Left lung (tissue), 10 donors: Measurements from ENCODE around the gene ZBTB46. TPM values are rescaled to one million over a fixed set of nuclear protein-coding genes. Genes with fewer than 3 reads are reported as not detected.

ENCODE experiments used
- ATAC-seq: fragments of 200-7000 bp; cut with Tn5 transposase; one replicate; pipeline ENCODE4 v1.9.1; 2020; ENCODE audit warnings: moderate library complexity
- DNase-seq, 4 donors: peaks; one replicate each; pipeline ENCODE4 v3.0.0-alpha.2; 2013 to 2020
- H3K27ac ChIP-seq, 2 donors: fragments of 200-600 bp; sonication (generic) in 1 of 2; one replicate each; pipeline versions ENCODE4 v1.5.0 to v1.8.0; 2020 to 2021
- H3K27me3 ChIP-seq, 2 donors: fragments of 200-600 bp; sonication (generic) in 1 of 2; one replicate each; pipeline versions ENCODE4 v1.5.0 to v1.8.0; 2020 to 2021
- H3K36me3 ChIP-seq, 2 donors: fragments of 200-600 bp; sonication (generic) in 1 of 2; one replicate each; pipeline versions ENCODE4 v1.5.0 to v1.8.0; 2020 to 2021
- H3K4me1 ChIP-seq, 2 donors: fragments of 200-600 bp; one replicate each; pipeline ENCODE4 v1.8.0; 2021
- H3K4me3 ChIP-seq, 2 donors: fragments of 200-600 bp; sonication (generic) in 1 of 2; one replicate each; pipeline versions ENCODE4 v1.5.0 to v1.8.0; 2020 to 2021; ENCODE audit warnings: mild to moderate bottlenecking in 1 of 2
- H3K9me3 ChIP-seq, 2 donors: fragments of 200-600 bp; sonication (generic) in 1 of 2; one replicate each; pipeline versions ENCODE4 v1.5.0 to v1.8.0; 2020 to 2021
- intact Hi-C, 2 donors: fragments of 100-400 bp; cut with DNase I; formaldehyde crosslinking; loops; one replicate each; pipeline versions ENCODE4 v1.11.2 to v1.14.2; 2022
- polyA plus RNA-seq, 6 donors: library from polyadenylated mRNA; unstranded; fragments of 120-200 nt; gene quantifications; one replicate each; pipeline ENCODE4 v1.2.1, GENCODE V29; 2013; ENCODE audit not compliant: insufficient read length in 6 of 6
- total RNA-seq, 2 donors: library from RNA; stranded (reverse); fragmentation: NEBNext Ultra II Directional; extraction: Animal tissue kit (Norgen Biotek cat#: 25700); gene quantifications; one replicate each; pipeline ENCODE4 v1.2.1, GENCODE V29; 2021
- TF ChIP-seq, protein P1 (sequence below), 2 donors: fragments of 200-600 bp; sonication (generic) in 1 of 2; IDR thresholded peaks; one replicate each; pipeline versions ENCODE4 v1.5.0 to v1.8.0; 2021; ENCODE audit warnings: antibody characterized with exemption in 2 of 2
- donor health status: DM: no; HTN: yes; CAD: no.
- donor health status: DM: no; HTN: no; CAD: no.

ZBTB46 gene
- total and polyA plus RNA-seq, 8 donors = 9.2 to 16.3 (median 11.7) TPM

DNA sequence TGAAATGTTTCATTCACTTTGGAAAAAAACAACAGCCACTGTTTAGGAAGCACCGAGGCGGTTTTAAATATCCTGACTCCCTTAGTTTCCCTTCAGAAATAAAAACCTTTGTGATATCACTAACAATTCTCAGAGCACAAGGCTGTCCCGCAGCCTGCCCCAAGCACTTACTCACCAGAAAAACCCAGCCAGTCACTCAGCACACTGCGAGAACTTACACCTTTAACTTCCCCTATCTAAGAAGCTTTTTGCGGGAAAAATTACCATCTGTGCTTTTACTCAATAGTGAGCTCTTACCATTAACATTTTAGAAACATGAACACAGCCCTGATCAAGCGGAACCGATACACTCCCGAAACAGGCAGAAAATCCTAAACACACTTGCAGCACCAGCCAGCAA, 9.3 kb downstream of the ZBTB46 start:
- Histone ChIP-seq H3K4me1 (no peaks in the 10 kb centered on the region), H3K9me3 (no peaks in the 10 kb centered on the region), H3K36me3 (no peaks in the 10 kb centered on the region), H3K27ac (no peak overlapping the region), H3K4me3 (no peak overlapping the region), H3K27me3 (no peaks in the 10 kb centered on the region)
- TF ChIP-seq, protein P1, sequence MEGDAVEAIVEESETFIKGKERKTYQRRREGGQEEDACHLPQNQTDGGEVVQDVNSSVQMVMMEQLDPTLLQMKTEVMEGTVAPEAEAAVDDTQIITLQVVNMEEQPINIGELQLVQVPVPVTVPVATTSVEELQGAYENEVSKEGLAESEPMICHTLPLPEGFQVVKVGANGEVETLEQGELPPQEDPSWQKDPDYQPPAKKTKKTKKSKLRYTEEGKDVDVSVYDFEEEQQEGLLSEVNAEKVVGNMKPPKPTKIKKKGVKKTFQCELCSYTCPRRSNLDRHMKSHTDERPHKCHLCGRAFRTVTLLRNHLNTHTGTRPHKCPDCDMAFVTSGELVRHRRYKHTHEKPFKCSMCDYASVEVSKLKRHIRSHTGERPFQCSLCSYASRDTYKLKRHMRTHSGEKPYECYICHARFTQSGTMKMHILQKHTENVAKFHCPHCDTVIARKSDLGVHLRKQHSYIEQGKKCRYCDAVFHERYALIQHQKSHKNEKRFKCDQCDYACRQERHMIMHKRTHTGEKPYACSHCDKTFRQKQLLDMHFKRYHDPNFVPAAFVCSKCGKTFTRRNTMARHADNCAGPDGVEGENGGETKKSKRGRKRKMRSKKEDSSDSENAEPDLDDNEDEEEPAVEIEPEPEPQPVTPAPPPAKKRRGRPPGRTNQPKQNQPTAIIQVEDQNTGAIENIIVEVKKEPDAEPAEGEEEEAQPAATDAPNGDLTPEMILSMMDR (IDR thresholded peaks at IDR 0.05) = no peak
- intact Hi-C loops = no loop called here
- ATAC-seq (no peak), DNase-seq (no peak)

DNA sequence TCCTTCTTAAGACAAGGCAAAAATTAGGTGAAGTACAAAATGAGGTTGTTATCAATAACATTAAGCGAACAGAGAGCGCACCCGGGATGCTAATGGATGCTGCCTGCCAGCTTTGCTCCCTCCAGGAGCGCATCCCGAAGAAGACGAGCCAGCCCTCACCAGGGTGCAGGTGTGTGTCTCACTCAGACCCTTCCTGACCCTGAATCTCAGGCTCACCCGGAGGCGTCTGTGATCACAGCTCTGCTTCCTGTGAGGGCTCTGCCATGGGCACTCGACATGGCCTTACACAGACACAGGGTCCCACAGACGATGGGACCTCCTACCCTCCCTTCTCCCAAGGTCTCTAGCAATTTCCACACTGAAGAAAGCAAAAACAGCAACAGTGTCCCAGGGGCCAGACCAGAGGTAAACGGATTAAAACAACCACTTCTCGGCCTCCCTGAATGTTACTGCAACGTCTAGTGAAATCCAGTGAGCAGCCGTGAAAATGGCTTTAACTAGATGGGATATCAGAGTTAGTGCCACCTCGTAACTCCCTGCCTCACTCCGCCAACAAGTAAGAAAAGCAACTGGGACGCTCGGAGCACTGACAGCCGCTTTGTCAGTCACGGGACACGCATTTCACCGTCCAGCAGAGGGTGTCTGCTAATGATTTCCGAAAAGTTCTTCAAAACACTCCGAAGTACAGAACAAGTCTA, 11.7 kb downstream of the ZBTB46 start:
- Histone ChIP-seq H3K27ac (no peak overlapping the region), H3K9me3 (no peaks in the 10 kb centered on the region), H3K4me3 (no peak overlapping the region), H3K4me1 (no peaks in the 10 kb centered on the region), H3K27me3 (no peaks in the 10 kb centered on the region), H3K36me3 (no peaks in the 10 kb centered on the region)
- intact Hi-C loops = no loop called here
- TF ChIP-seq, protein P1 (IDR thresholded peaks at IDR 0.05) = no peak
- peak; percentile 43 for ATAC-seq
- no peak for DNase-seq

DNA sequence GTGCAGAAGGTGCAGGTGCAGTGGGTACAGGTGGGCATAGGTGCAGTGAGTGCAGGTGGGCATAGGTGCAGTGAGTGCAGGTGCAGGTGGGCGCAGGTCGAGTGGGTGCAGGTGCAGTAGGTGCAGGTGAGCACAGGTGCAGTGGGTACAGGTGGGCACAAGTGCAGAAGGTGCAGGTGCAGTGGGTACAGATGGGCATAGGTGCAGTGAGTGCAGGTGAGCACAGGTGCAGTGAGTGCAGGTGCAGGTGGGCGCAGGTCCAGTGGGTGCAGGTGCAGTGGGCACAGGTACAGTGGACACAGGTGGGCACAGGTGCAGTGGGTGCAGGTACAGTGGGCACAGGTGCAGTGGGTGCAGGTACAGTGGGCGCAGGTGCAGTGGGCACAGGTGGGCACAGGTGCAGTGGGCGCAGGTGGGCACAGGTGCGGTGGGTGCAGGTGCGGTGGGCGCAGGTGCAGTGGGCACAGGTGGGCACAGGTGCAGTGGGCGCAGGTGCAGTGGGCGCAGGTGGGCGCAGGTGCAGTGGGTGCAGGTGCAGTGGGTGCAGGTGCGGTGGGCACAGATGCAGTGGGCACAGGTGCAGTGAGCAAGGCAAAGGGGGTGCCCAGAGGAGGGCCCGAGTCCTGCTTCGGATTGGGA, 15.3 kb downstream of the ZBTB46 start:
- ATAC-seq = no peak
- Histone ChIP-seq H3K4me3 (no peak overlapping the region), H3K36me3 (no peaks in the 10 kb centered on the region), H3K27me3 (no peaks in the 10 kb centered on the region), H3K27ac (no peak overlapping the region), H3K9me3 (no peaks in the 10 kb centered on the region), H3K4me1 (peaks cover 0 to 4% of the 10 kb centered on the region in 2 donors)
- intact Hi-C loops = no loop called here
- DNase-seq = no peak
- TF ChIP-seq, protein P1 (IDR thresholded peaks at IDR 0.05) = no peak

DNA sequence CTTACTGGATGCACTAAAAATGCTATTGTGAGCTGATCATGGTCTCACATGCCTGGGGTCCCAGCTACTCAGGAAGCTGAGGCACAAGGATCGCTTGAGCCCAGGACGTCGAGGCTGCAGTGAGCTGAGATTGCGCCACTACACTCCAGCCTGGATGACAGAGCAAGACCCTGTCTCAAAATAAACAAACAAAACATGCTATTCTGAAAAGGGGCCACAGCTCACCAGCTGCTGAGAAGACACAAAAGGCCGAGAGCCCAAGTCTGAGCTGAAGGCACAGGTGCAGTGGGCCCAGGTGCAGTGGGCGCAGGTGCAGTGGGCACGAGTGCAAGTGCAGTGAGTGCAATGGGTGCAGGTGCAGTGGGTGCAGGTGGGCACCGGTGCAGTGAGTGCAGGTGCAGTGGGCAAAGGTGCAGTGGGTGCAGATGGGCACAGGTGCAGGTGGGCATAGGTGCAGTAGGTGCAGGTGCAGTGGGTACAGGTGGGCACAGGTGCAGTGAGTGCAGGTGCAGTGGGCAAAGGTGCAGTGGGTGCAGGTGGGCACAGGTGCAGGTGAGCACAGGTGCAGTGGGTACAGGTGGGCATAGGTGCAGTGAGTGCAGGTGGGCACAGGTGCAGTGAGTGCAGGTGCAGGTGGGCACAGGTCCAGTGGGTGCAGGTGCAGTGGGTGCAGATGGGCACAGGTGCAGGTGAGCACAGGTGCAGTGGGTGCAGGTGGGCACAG, 16.0 kb downstream of the ZBTB46 start:
- ATAC-seq (no peak), DNase-seq (no peak)
- H3K27ac ChIP-seq = no peak overlapping the region
- no peaks in the 10 kb centered on the region for H3K9me3 ChIP-seq
- H3K4me1 ChIP-seq = peaks cover 0 to 5% of the 10 kb centered on the region in 2 donors
- H3K4me3 ChIP-seq = no peak overlapping the region
- no peaks in the 10 kb centered on the region for H3K36me3 ChIP-seq
- intact Hi-C loops = no loop called here
- TF ChIP-seq, protein P1 (IDR thresholded peaks at IDR 0.05) = no peak
- H3K27me3 ChIP-seq = no peaks in the 10 kb centered on the region

DNA sequence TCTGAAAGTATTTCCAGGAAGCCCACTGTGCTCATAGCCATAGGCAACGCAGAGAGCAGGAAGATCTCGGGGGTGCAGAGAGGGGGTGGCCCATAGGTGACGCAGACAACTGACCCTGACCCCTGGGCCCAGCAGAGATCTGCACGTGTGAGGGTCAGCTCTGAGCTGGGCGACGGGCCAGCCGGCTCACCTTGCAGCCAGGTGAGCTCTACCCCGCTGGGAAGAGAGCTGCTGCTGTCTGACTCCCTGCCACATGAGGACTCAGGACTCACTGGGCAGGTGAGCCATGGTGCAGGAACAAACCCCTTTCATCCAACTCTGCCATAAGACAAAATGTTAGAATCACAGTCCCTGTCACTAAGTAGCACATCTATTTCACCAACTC, 19.6 kb downstream of the ZBTB46 start:
- Histone ChIP-seq H3K4me1 (peaks cover 0 to 5% of the 10 kb centered on the region in 2 donors), H3K9me3 (no peaks in the 10 kb centered on the region), H3K27ac (no peak overlapping the region), H3K4me3 (no peak overlapping the region), H3K36me3 (no peaks in the 10 kb centered on the region), H3K27me3 (no peaks in the 10 kb centered on the region)
- no peak for DNase-seq
- no peak for ATAC-seq
- intact Hi-C loops = no loop called here
- TF ChIP-seq, protein P1 (IDR thresholded peaks at IDR 0.05) = no peak
